ENCODE results near the gene POLR1C.

- TF ChIP-seq, protein P1, sequence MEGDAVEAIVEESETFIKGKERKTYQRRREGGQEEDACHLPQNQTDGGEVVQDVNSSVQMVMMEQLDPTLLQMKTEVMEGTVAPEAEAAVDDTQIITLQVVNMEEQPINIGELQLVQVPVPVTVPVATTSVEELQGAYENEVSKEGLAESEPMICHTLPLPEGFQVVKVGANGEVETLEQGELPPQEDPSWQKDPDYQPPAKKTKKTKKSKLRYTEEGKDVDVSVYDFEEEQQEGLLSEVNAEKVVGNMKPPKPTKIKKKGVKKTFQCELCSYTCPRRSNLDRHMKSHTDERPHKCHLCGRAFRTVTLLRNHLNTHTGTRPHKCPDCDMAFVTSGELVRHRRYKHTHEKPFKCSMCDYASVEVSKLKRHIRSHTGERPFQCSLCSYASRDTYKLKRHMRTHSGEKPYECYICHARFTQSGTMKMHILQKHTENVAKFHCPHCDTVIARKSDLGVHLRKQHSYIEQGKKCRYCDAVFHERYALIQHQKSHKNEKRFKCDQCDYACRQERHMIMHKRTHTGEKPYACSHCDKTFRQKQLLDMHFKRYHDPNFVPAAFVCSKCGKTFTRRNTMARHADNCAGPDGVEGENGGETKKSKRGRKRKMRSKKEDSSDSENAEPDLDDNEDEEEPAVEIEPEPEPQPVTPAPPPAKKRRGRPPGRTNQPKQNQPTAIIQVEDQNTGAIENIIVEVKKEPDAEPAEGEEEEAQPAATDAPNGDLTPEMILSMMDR (IDR thresholded peaks at IDR 0.05; ENCODE audit: low read depth, low read length, missing input control), result no peak
- TF ChIP-seq JUND (IDR thresholded peaks at IDR 0.05), result no peak
- no peak for TF ChIP-seq EGR1 (IDR thresholded peaks at IDR 0.05; ENCODE audit: low read depth in 2 of 2)
- TF ChIP-seq RXRA (IDR thresholded peaks at IDR 0.05), result no peak
- no peak for TF ChIP-seq YY1 (IDR thresholded peaks at IDR 0.05)
- TF ChIP-seq NR2F2 (IDR thresholded peaks at IDR 0.05), result no peak
- TF ChIP-seq SP1 (IDR thresholded peaks at IDR 0.05), result no peak
- TF ChIP-seq RAD21 (IDR thresholded peaks at IDR 0.05), result no peak
These were observed 23.7 kb upstream of the POLR1C start for GRCh38 chr6:43493230-43493629.

Measured in liver (tissue), 3 donors.